NOMO-1 treated with dmso at 0.1 percent for 144 hours (cell line): ENCODE results near the gene NPW.

Experiments used
- DNase-seq: peaks from one replicate; lab custom pipeline; 2025; ENCODE audit not compliant: unreplicated experiment; lab: John Stamatoyannopoulos, UW

NPW gene

GRCh38 chr16:2047330-2048115 lies 27.9 kb downstream of the NPW start, which contains the start of the genes NTHL1 and TSC2:
Gene NTHL1 (minus strand): TSS chr16:2047834. CDS start chr16:2047823, 11 bp downstream.
Gene TSC2 (plus strand): TSS chr16:2047985. CDS start chr16:2048616, 631 bp downstream.
- peak; percentile 95 for DNase-seq

- no peak for DNase-seq
Measured at GRCh38 chr16:2048116-2048543, 28.5 kb downstream of the NPW start.

DNA sequence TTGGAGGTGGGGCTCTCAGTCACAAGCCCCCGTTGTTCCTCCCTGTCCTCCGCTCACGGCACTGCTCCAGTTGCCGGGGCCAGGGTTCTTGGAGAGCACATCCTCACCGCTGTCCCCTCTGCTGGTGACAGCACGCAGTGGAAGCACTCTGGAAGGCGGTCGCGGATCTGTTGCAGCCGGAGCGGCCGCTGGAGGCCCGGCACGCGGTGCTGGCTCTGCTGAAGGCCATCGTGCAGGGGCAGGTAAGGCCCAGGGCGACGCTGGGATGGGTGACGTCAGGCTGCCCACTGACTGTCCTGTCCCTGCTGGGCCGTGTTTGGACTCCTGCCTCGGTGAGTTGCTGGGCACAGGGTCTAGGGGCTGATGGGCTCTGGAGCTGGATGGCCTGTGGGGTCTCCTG lies 33.6 kb downstream of the NPW start:
- no peak for DNase-seq

DNA sequence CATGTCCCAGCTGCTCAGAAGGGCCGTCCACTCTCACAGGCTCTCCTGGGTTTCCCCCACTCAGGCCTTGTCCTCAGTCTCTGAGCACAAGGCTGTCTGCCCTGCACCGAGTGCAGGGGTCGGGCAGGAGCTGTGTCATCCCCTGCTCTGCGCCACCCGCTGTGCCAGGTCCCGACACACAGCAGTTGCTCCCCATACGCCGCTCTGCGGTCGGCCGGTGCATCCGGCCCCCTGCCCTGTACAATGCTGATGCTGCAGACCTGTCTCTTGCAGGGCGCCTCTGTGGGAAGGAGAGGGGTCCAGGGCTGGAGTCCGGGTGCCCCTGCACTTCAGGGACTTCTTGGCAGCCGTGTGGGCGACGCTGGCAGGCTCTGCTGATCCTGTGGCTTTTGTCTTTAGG lies 34.3 kb downstream of the NPW start:
- no peak for DNase-seq

DNA sequence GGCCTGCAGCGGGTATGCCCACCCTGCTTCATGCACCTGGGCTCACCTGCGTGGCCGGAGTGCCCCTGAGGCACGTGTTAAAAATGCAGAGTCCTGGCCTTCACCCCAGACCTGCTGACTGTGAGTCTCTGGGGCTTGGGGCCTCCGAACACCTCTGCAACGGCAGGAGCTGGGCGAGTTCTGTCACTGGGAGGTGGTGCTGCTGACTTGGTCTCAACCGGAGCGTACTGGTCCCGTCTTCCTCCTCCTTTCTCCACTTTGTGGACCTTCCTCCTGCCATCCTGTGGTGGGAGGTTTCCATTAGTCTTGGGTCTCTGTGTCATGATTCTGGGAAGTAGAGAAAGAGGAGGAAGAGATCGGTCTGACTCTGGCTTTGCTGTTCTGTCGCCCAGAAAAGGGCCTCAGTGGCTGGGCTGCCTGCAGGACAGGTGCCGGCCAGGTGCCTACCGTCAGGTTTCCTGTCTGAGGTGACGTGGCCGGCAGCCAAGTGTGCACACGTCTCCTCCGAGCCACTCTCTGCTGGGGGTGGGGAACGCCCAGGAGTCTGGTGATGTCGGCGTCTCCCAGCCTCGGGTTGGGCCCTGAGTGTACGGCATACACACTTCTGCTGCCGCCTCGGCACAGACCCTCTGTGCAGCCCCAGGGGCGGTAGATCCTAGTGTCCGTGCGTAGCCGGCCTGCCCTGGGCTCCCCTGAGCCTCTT lies 35.1 kb downstream of the NPW start:
- no peak for DNase-seq

DNA sequence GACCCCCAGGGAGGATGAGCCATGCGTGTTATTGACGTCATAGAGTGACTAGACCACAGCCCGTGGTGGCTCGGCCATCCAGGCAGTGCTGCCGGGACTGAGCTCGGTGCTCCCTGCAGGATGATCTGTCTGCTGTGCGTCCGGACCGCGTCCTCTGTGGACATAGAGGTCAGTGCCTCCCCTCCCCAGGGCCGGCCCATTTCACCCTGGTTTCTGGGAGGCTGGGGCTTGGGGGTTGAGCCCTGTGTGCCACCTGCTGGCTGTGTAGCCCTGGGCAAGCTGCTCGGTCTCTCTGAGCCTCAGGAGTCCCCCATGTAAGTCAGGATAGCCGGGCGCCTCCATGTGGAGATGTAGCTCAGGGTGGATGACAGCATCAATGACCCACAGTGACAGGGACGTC lies 36.5 kb downstream of the NPW start:
- DNase-seq: no peak

DNA sequence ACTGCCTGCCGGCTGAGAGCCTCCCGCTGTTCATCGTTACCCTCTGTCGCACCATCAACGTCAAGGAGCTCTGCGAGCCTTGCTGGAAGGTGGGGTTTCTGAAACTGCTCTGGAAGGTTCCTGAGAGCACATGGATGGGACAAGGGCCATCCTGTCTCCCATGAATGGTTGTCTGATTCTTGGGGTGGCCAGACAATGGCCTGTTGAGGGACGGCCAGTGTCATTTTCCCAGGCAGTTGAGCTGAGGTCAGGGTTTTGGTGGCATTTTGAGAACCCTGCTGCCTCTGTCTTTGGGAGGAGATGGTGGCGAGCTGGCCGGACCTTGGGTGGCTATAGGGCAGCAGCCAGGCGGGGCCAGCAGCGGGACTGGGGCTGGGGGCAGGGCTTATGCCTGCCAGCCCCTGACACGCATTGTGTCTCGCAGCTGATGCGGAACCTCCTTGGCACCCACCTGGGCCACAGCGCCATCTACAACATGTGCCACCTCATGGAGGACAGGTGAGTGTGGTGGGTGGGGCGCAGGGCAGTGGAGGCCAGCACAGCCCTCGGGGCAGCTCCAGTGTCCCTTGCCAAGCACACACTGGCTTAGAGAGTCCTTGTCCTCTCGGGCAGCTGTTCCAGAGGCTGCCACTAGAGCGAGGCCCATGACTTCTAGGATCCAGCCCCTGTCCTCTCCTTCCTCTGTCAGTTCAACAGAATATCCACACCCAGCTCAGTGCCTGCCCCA lies 37.3 kb downstream of the NPW start:
- DNase-seq: no peak

GRCh38 chr16:2057438-2057837 lies 37.9 kb downstream of the NPW start:
- DNase-seq: no peak

DNA sequence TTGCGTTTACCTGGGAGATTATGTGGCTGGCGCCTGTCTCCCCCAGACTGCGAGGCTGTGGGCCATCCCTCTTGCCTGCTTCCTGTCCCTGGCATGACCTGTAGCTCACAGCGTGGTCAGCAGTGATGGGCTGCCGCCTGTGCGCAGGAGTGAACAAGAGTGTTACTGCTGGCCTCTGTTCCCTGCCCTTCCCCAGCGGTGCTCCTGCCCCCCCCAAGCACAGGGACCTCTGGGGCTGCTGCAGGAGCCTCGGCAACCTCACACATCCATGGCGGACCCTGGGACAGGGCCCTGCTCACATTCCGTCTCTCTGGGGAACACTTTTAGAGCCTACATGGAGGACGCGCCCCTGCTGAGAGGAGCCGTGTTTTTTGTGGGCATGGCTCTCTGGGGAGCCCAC lies 38.8 kb downstream of the NPW start:
- DNase-seq: no peak

DNA sequence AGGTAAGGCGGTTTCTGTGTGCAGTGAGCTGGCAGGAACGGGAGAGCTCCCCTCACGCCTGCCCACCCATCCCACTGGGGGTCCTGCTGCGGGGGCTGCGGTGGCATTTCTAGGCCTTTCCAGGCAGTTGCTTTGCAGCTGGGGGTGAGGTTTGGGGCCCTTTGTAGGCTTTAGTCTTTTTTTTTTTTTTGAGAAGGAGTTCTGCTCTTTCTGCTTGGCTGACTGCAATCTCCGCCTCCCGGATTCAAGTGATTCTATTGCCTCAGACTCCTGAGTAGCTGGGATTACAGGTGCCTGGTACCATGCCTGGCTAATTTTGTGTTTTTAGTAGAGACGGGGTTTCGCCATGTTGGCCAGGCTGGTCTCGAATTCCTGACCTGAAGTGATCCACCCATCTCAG lies 39.3 kb downstream of the NPW start:
- DNase-seq: no peak

GRCh38 chr16:2060346-2060745 lies 40.8 kb downstream of the NPW start:
- no peak for DNase-seq

DNA sequence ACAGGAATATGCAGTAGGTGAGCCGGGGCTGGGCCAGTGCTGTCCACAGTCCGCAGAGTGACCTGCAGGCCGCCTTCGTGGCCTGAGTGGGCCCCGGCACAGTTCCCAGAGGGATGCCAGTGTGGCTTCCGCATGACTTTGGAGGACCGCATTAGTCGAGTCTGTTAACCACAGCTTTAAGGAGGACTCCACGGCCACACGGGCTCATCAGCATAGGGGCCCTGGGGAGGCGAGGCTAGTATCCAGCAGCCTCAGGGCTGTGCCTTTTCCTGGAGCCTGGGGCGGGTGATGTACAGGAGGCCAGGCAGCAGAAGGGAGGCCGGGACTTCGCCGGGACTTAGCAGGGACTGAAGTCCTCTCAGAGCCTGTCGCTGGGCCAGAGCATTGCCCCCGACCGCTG lies 41.4 kb downstream of the NPW start:
- no peak for DNase-seq

- no peak for DNase-seq
Measured at GRCh38 chr16:2061526-2061925, 41.9 kb downstream of the NPW start.

GRCh38 chr16:2062801-2063200 lies 43.2 kb downstream of the NPW start:
- no peak for DNase-seq

GRCh38 chr16:2063861-2064260 lies 44.3 kb downstream of the NPW start:
- no peak for DNase-seq

GRCh38 chr16:2064368-2064945 lies 44.9 kb downstream of the NPW start:
- no peak for DNase-seq

DNA sequence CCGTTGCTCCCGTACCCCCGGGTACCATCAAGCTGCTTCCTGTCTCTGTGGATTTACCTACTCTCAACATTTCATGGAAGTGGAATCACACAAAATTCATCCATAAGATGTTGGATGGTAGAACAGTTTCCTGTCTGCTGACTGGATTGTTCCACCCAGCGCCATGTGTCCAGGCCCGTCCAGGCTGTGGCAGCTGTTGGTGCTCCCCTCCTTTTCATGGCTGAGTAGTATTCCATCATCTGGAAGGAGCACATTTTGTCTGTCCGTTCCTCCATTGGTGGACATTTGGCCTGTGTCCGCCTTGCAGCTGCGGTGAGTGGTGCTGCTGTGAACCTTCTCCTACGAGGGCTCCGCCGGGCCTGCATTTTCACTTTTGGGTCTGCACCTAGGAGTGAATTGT lies 46.6 kb downstream of the NPW start:
- DNase-seq: no peak
